ENCODE data around the gene SDC1. TPM values are rescaled to one million over a fixed set of nuclear protein-coding genes. Genes with fewer than 3 reads are reported as not detected.
"Not testable (repeated sequence)": the region's sequence is repeated elsewhere in the genome, so short reads cannot be mapped to it uniquely, and the experiment has no call there.

Gene SDC1
- total RNA-seq, 1 donor from 2014 or later, result 3.6 TPM

DNA sequence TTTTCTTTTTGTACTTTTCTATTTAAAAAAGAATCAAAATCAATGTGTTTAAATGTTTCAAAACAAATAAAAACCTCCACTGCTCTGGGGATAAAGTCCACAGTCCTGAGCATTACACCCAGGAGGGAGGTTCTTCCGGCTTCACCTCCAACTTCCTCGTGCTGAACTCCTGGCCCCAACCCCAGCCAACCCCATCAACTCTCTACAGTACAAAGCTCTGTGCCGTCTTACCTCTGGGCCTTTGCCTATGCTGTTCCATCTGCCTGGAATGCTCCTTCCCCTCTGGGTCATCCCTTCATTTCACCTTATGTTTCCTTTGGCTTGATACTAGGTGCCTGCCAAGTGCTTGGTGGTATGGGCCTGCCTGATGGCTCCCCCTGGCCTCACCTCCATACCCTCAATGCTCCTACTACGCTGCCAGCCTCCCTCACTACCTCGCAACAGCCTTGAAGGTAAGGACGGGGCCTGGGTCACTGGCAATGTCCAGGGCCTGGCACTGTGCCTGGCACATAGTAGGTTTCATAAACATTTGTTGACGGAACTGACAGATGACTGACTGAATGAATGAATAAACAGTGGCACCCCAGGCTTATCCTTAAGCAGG, 28.8 kb downstream of the SDC1 start:
- no peak overlapping the region for H3K27ac Mint-ChIP-seq (ENCODE audit: unreplicated experiment)
- no peak for DNase-seq (ENCODE audit: low spot score)
- peaks cover 2% of the 10 kb centered on the region for H3K27me3 Mint-ChIP-seq (ENCODE audit: unreplicated experiment)
- TF ChIP-seq CTCF (IDR thresholded peaks at IDR 0.05; ENCODE audit: unreplicated experiment), result no peak
- no peaks in the 10 kb centered on the region for H3K4me1 Mint-ChIP-seq (ENCODE audit: unreplicated experiment)
- H3K36me3 Mint-ChIP-seq (ENCODE audit: low read depth, unreplicated experiment), result peaks cover 9% of the 10 kb centered on the region
- no peaks in the 10 kb centered on the region for H3K9me3 Mint-ChIP-seq (ENCODE audit: unreplicated experiment)
- H3K4me3 Mint-ChIP-seq (ENCODE audit: unreplicated experiment), result no peak overlapping the region

DNA sequence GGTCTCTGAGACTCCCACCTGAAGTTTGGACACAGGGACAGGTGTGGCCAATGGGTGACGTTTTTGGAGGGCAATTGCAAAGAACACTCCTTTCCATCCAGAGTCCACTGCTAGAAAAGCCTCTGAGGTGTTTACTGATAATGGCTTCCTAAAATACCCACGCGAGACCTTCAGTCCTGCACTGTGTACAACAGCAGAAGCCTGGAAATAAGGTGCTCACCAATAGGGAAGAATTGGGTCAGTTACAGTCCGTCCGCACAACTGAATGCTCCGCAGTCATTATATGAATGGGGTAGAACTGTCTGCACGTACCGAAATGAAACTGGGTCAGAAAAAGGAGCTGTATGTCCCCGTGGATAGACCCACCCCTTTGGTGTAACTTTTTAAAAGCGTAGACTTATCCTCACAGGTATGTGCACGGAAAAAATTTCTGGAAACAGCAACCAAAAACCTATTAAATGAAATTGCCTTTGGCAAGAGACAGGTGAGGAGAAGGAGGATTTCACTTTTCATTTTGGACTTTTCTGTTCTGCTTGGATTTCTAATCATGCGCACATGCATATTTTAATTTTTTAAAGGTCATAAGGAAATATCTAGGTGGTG, 29.4 kb downstream of the SDC1 start:
- Mint-ChIP-seq H3K36me3 (ENCODE audit: low read depth, unreplicated experiment) (peaks cover 5% of the 10 kb centered on the region), H3K27ac (ENCODE audit: unreplicated experiment) (no peak overlapping the region), H3K9me3 (ENCODE audit: unreplicated experiment) (no peaks in the 10 kb centered on the region), H3K4me1 (ENCODE audit: unreplicated experiment) (no peaks in the 10 kb centered on the region), H3K4me3 (ENCODE audit: unreplicated experiment) (no peak overlapping the region), H3K27me3 (ENCODE audit: unreplicated experiment) (peaks cover 2% of the 10 kb centered on the region)
- DNase-seq (ENCODE audit: low spot score), result no peak
- no peak for TF ChIP-seq CTCF (IDR thresholded peaks at IDR 0.05; ENCODE audit: unreplicated experiment)

DNA sequence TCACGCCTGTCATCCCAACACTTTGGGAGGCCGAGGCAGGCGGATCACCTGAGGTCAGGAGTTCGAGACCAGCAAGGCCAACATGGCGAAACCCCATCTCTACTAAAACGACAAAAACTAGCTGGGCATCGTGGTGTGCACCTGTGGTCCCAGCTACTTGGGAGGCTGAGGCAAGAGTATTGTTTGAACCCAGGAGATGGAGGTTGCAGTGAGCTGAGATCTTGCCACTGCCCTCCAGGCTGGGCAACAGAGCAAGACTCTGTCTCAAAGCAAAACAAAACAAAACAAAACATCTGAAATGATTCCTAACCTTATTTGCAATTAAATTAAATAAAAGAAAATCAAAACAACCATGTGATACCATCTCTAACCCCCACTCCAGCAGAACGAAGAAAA, 29.9 kb downstream of the SDC1 start:
- not testable (repeated sequence) for H3K27ac Mint-ChIP-seq (ENCODE audit: unreplicated experiment); H3K4me1 Mint-ChIP-seq (ENCODE audit: unreplicated experiment); H3K36me3 Mint-ChIP-seq (ENCODE audit: low read depth, unreplicated experiment); H3K9me3 Mint-ChIP-seq (ENCODE audit: unreplicated experiment); H3K27me3 Mint-ChIP-seq (ENCODE audit: unreplicated experiment); H3K4me3 Mint-ChIP-seq (ENCODE audit: unreplicated experiment); DNase-seq (ENCODE audit: low spot score)

DNA sequence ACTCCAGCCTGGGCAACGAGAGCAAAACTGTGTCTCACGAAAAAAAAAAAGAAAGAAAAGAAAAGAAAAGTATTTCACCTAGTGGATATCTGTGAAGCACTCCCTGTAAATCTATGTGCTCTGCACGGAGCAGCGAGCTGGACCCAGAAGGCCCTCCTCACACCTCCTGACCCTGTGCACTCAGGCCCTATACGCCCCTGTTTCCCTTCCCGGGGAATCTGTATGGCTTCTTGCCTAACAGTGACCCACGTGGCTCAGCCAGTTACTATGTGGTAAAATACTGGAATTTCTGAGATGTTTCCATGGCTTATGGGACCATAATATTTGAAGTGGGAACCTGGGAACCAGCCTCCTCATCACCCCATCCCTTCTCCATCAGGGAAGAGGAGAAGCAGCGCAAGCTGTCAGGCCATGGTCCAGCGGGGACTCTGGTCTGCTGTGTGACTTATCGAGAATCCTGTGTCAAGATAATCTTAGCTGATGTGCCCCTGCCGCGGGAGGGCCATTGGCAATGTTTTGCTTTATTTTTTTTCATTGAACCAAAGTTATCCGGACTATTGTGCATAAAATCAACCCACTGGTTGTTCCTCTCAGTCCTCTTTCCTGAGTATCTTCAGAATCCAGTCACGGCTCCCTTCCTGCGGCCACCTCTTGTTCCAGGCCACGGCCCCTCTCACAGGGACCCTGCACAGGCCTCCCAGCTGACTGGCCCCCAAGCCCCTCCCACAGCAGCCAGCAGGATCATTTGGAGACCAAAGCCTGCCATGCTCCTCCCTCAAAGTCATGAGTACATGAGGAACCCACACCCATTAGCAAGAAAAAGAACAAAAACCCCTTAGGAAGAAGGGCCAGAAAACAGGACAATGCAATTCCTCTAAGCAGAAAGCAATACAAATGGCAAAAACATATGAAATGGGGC, 30.6 kb downstream of the SDC1 start:
- Mint-ChIP-seq H3K4me3 (ENCODE audit: unreplicated experiment) (no peak overlapping the region), H3K27me3 (ENCODE audit: unreplicated experiment) (peaks cover 2% of the 10 kb centered on the region), H3K4me1 (ENCODE audit: unreplicated experiment) (no peaks in the 10 kb centered on the region), H3K9me3 (ENCODE audit: unreplicated experiment) (no peaks in the 10 kb centered on the region), H3K36me3 (ENCODE audit: low read depth, unreplicated experiment) (peaks cover 3% of the 10 kb centered on the region), H3K27ac (ENCODE audit: unreplicated experiment) (no peak overlapping the region)
- DNase-seq (ENCODE audit: low spot score), result no peak
- no peak for TF ChIP-seq CTCF (IDR thresholded peaks at IDR 0.05; ENCODE audit: unreplicated experiment)

DNA sequence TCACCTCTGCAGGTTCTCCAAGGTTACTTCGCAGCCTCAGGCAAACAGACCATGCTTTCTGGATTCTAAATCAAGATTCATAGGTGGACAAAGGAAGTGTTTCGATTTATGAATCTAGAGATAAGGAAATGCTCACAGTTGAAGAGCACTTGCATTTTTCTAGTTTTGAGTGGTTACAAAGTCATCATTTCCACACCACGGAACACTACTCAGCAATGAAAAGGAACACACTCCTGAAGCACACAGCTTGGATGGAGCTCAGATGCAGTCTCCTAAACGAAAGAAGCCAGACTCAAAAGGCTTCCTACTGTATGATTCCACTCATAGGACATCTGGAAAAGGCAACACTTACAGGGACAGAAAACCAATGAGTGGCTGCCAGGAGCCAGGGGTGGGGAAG, 31.7 kb downstream of the SDC1 start:
- no peak overlapping the region for H3K27ac Mint-ChIP-seq (ENCODE audit: unreplicated experiment)
- DNase-seq (ENCODE audit: low spot score), result no peak
- TF ChIP-seq CTCF (IDR thresholded peaks at IDR 0.05; ENCODE audit: unreplicated experiment), result no peak
- peaks cover 5% of the 10 kb centered on the region for H3K27me3 Mint-ChIP-seq (ENCODE audit: unreplicated experiment)
- no peak overlapping the region for H3K4me3 Mint-ChIP-seq (ENCODE audit: unreplicated experiment)
- no peaks in the 10 kb centered on the region for H3K9me3 Mint-ChIP-seq (ENCODE audit: unreplicated experiment)
- H3K4me1 Mint-ChIP-seq (ENCODE audit: unreplicated experiment), result peaks cover 4% of the 10 kb centered on the region
- H3K36me3 Mint-ChIP-seq (ENCODE audit: low read depth, unreplicated experiment), result no peaks in the 10 kb centered on the region

Measured in endothelial cell (in vitro differentiated cells).